Skin of body (tissue), 2 donors: ENCODE data around the gene CTNND2. TPM values are rescaled to one million over a fixed set of nuclear protein-coding genes. Genes with fewer than 3 reads are reported as not detected.
"Not testable (repeated sequence)": the region's sequence is repeated elsewhere in the genome, so short reads cannot be mapped to it uniquely, and the experiment has no call there.

Experiments
- DNase-seq: peaks from one replicate; lab custom pipeline; 2025; lab: John Stamatoyannopoulos, UW
- total RNA-seq: library from RNA; depleted of rRNA; stranded (reverse); fragments of >200 nt; gene quantifications from one replicate; pipeline ENCODE4 v1.2.3, GENCODE V29; 2014

The CTNND2 gene
- total RNA-seq, 1 donor from 2014 or later = 1.4 TPM

DNA sequence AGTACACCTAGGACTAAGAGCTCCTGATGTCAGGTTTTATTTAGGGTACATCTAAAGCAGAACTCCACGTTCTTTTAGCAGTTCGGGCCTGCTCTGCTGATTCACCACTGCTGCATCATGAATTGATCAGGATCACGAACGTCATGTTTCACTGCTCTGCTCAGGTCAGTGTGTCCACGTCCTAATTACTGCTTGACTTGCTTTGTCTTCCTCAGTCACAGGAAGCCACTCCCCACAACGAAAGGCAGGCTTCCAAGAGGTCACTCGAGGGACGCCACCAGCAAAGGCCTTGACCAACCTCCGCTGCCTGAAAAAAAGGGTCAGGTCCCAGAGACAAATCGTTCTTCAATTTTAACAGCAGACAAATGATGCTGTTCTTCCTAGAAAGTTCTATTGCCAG, 40.3 kb downstream of the CTNND2 start:
- no peak for DNase-seq

GRCh38 chr5:11857391-11857790, 46.9 kb downstream of the CTNND2 start:
- no peak for DNase-seq

GRCh38 chr5:11854936-11855335, 49.3 kb downstream of the CTNND2 start:
- DNase-seq = no peak

DNA sequence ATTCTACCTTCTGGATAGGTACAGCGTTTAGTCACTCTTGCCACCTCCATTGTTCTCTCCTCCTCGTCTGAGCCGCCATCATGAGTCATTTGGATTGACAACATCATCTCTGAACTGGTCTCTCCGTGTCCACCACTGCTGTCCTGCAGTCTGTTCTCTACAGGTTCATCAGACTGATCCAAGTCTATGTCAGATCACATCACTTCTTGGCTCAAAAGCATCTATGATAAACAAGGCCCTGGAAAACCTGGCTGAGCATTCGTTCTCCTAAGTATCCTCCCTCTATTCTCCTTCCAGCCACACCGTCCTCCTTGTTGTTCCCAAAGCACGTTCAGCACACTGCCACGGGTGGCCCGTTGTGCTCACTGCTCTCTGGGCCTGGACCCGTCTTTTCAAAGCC, 50.5 kb downstream of the CTNND2 start:
- no peak for DNase-seq

DNA sequence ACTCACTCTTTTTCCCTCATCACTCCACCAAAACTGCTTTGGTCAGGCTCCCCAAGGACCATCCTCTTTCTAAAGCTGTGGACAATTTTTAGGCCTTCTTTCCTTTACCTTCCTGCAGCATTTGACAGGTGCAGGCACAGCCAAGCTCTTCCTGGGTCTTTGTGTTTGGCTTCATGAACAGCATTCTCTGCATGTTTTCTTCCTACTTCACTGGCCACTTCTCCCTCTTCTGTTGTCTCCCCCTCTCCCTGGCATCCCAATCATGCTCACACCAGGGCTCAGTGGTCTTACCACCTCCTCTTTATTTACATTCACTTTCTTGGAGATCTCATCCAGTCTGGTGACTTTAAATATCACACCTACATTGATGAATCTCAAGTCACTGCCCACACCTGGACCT, 51.1 kb downstream of the CTNND2 start:
- DNase-seq = no peak

- DNase-seq = no peak
Measured at GRCh38 chr5:11852717-11853087, 51.5 kb downstream of the CTNND2 start.

GRCh38 chr5:11851965-11852716, 52.1 kb downstream of the CTNND2 start:
- DNase-seq = no peak

DNA sequence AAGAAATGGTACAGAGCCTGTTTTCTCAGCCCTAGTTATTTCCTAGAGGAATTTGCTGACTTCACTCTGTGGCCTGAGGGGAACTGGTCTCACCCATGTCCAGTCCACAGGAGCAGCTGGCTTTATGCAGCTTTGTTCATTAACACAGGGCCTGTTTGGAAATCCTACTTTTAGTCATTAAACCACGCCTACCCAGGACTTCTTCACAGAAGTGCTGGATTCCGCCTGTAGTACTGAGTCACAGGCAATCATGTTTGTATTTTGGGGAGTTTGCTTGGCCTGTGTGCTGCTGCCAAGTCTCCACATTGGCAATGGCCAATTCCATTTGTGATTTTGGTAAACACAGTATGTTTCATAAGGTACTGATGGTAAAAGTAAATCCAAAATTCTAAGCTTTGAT, 52.8 kb downstream of the CTNND2 start:
- no peak for DNase-seq

- not testable (repeated sequence) for DNase-seq
Measured at GRCh38 chr5:11828566-11828965, 75.7 kb downstream of the CTNND2 start.

DNA sequence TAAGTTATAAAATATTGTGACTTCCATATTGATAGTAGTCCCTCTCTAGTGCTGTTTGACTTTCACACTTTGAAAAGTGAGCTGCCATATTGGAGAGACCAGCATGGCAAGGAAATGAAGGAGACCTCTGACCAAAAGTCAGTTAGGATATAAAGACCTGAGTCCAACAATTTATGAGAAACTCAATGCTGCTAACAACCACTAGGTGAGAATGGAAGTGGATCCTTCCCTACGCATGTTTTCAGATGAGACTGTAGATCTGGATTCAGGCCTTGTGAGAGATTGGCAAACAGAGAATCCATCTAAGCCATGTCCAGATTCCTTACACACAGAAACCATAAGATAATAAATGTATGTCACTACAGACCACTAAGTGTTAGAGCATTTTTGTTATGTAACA, 81.6 kb downstream of the CTNND2 start:
- no peak for DNase-seq

DNA sequence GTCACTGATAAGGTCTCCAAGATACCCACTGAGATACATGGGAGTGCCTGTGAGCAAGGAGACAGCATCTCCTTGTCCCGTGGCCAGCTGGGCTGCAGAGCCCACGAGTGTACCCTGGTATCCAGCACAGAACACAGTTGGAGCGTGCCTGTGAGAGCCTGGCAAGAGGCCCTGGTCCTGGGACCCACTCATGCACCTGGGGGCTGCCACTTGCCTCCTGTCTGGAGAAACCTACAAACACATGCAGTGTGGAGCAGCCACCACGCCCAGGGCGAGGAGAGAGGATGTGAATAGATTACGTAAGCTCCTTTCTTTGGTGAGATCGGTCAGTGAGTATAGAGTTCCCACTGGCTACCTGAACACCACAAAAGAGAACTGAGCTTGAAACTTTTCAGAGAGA, 88.3 kb downstream of the CTNND2 start:
- no peak for DNase-seq

DNA sequence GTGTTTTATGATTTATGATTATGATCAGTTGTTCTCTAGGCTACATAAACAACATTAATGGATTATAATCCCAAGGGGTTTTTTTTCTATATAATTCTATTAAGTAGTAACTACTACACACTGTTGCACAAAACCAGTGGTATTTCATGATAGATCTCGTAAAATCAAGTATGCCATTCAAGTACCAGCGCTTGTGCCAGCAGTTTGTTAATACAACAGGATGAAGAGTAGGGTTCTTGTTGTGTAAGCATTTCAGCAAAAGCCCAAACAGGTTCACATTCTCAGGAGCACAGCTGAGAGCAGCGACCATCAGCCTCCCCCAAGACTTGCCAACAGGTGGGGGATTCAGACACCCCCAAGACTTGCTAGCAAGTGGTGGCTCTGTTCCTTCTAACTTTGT, 88.8 kb downstream of the CTNND2 start:
- DNase-seq = no peak

DNA sequence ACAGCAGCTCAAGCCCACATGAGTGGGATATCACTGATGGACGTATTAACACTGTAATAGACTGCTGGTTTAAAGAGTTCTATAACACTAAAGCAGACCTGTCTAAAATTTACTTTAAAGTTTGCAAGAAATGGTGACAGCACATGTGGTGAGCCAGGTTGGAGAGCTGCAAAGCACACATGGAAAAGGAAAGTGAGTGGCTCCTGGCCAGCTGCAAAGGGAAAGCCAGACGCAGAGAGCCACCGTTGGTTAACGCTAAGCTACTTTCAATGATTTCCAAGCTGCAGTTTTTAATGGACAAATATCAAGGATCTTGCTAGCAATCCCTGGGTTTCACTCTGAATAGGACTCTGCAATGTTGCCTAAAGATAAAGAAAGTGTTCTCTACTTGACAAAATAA, 89.9 kb downstream of the CTNND2 start:
- no peak for DNase-seq

- DNase-seq = no peak
Measured at GRCh38 chr5:11809407-11809806, 94.8 kb downstream of the CTNND2 start.

DNA sequence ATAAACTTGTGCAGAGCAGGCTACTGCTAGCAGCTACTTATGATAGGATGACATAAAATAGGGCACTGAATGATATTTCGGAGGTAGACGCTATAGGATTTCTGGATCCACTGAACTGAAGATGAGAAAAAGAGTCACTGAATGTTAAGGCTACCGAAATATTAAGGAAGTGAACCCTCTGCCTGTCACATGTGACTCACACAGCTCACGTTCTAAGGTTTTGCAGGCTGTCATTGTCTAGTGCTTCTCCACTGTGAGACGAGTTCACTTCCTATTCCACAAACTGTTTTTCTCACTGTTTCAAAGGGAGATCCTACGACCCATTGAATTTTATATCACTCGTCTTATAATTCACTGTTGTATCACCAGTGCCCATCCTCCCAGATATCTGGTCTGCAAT, 100.8 kb downstream of the CTNND2 start:
- DNase-seq = no peak

- DNase-seq = no peak
Measured at GRCh38 chr5:11801061-11801460, 103.2 kb downstream of the CTNND2 start.

- DNase-seq = no peak
Measured at GRCh38 chr5:11797132-11797531, 107.1 kb downstream of the CTNND2 start.

DNA sequence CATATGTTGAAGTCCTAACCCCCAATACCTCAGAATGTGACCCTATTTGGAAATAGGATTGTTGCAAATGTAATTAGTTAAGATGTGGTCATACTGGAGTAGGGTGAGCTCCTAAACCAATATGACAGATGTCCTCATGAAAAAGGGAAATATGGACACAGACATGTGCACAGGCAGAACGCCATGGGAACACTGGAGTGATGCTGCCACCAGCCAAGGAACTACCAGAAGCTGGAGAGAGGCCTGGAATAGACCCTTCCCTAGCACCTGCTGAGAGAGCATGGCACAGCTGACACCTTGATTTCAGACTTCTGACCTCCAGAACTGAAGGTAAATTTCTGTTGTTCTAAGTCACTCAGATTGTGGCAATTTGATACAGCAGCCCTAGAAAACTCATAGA, 110.8 kb downstream of the CTNND2 start:
- DNase-seq = no peak

DNA sequence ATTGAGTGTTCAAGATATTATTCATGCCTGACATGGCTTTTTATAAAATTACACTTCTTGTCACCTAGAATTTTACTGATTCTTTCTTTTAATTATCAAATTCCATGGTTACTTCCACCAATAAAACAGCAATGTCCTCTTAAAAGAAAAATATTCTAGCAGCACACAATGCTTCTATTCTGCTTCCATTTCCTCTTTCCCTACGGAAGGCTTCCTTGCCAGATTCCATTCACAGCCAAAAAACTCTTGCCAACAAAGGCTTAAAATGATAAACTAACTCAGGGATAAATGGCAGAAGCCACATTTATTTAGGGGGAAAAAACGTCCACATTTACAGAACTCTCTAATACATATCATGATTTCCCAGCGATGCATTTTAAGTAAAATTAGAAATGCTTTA, 111.6 kb downstream of the CTNND2 start:
- no peak for DNase-seq

DNA sequence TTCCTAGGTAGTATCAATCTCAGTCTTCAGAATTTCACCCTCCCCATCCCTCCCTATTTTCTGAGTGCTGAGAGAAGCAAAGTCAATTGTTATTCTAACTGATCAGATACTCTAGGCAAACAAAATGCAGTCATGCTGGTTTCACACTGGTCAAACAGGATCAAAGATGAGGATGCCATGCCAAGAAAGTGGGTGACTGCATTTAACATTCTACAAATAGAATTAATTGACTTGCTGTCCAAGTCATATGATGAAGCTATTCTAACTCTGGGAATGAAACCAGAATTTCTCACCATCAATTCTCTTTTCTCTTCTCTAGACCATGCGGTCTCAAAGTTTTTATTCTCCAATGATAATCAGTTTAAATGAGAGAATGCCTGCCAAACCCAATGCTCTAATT, 112.5 kb downstream of the CTNND2 start:
- DNase-seq = no peak

- DNase-seq = no peak
Measured at GRCh38 chr5:11790201-11790600, 114.0 kb downstream of the CTNND2 start.

GRCh38 chr5:11785771-11786352, 118.4 kb downstream of the CTNND2 start:
- DNase-seq = no peak

DNA sequence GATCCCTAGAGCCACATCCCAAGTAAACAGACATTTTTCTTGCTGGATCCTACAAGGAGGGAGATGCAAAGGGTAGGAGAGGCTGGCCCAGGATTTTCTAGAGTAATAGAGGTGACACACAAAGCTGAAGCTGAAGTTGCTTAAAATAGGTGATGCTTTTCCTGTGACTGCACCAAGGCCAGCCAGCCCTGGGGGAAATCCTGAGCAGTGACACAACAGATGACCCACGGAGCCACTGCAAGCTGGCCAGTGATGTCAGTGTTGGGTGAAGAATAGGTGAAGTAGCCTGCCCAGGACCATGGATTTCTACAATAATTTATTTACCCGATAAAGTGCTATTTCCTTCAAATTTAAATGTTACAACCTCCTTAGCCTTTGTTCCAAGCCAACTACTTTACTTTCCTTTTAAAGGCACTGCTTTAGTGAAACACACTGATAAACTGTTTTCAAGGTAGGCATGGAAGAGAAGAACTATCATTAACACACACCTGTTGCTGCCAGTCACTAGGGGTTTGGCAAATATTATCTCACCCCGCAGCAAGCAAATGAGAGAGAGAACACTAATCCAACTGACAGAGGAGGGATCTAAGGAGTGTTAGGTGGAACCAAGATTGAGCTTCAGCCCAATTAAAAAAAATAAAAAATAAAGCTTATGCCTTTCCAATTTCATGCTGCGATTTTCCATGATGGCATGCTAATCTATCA, 123.5 kb downstream of the CTNND2 start:
- DNase-seq = no peak
